Activated naive CD8-positive, alpha-beta T cell treated with anti-CD3 and anti-CD28 coated beads, Interleukin-2, amount 10 ng/mL, durations not matched to agents 7 days and 5 days (primary cell): ENCODE data around the gene ADAM21. TPM values are rescaled to one million over a fixed set of nuclear protein-coding genes. Genes with fewer than 3 reads are reported as not detected.

ENCODE experiments used
- total RNA-seq, 2 experiments: library from RNA; stranded (reverse); gene quantifications; one replicate each; pipeline ENCODE4 v1.2.3, GENCODE V29; 2021

The ADAM21 gene
- total RNA-seq, 2 experiments from 2014 or later, result not detected

Other genes starting within 250 kb of the ADAM21 start
- 10 to 100 TPM; 32.5 to 40.2 TPM for gene COX16, start 92.5 kb upstream of the ADAM21 start, total RNA-seq
- gene SYNJ2BP, start 35.1 kb upstream of the ADAM21 start, total RNA-seq, result 10 to 100 TPM; 14.9 to 15.3 TPM
- gene ADAM20, start 82.8 kb downstream of the ADAM21 start, total RNA-seq, result under 1 TPM; 0.48 to 0.67 TPM
- gene MED6, start 148.5 kb downstream of the ADAM21 start, total RNA-seq, result 10 to 100 TPM; 52.8 to 55.6 TPM
- 10 to 100 TPM; 16.6 to 17.2 TPM for gene TTC9, start 189.7 kb downstream of the ADAM21 start, total RNA-seq